GM23338 (cell line): ENCODE data around the gene CNNM1. TPM values are rescaled to one million over a fixed set of nuclear protein-coding genes. Genes with fewer than 3 reads are reported as not detected.

ENCODE experiments used
- ATAC-seq: fragments of 200-7000 bp; cut with Tn5 transposase; 3 replicates; pipeline ENCODE4 v1.9.1; 2020
- DNase-seq: peaks from one replicate; pipeline ENCODE4 v3.0.0-alpha.2; 2015; ENCODE audit warnings: low spot score
- H2AFZ ChIP-seq: fragments of 200-600 bp; sonication (generic); 2 replicates; pipeline ENCODE4 v1.8.0; 2016; ENCODE audit warnings: antibody characterized with exemption, mild to moderate bottlenecking, moderate library complexity
- H3F3A ChIP-seq: fragments of 200-600 bp; sonication (generic); replicated peaks from 2 replicates; pipeline ENCODE4 v1.8.0; 2017; ENCODE audit warnings: antibody characterized with exemption, mixed run types, low read depth
- H3K27ac ChIP-seq: fragments of 200-600 bp; sonication (generic); 2 replicates; pipeline ENCODE4 v1.6.1; 2016; ENCODE audit warnings: low read depth
- H3K27me3 ChIP-seq: fragments of 200-600 bp; sonication (generic); 2 replicates; pipeline ENCODE4 v1.8.0; 2016; ENCODE audit warnings: mild to moderate bottlenecking, mixed run types, moderate library complexity; ENCODE audit not compliant: insufficient read depth
- H3K36me3 ChIP-seq: fragments of 200-600 bp; sonication (generic); 2 replicates; pipeline ENCODE4 v1.8.0; 2016; ENCODE audit warnings: mild to moderate bottlenecking; ENCODE audit not compliant: insufficient read depth
- H3K4me1 ChIP-seq: fragments of 200-600 bp; sonication (generic); 2 replicates; pipeline ENCODE4 v1.8.0; 2016; ENCODE audit warnings: mild to moderate bottlenecking, moderate library complexity; ENCODE audit not compliant: insufficient read depth
- H3K4me2 ChIP-seq: fragments of 200-600 bp; sonication (generic); 2 replicates; pipeline ENCODE4 v1.7.1; 2017; ENCODE audit warnings: mixed run types
- H3K4me3 ChIP-seq: fragments of 200-600 bp; sonication (generic); 2 replicates; pipeline ENCODE4 v1.6.1; 2016; ENCODE audit warnings: mixed run types
- H3K79me2 ChIP-seq: fragments of 200-600 bp; sonication (generic); replicated peaks from 2 replicates; pipeline ENCODE4 v1.8.0; 2017; ENCODE audit warnings: mild to moderate bottlenecking; ENCODE audit not compliant: insufficient read depth
- H3K9me2 ChIP-seq: fragments of 200-600 bp; sonication (generic); 2 replicates; pipeline ENCODE4 v1.8.0; 2017; ENCODE audit not compliant: insufficient read depth
- H4K20me1 ChIP-seq: fragments of 200-600 bp; sonication (generic); replicated peaks from 2 replicates; pipeline ENCODE4 v1.8.0; 2017; ENCODE audit warnings: mild to moderate bottlenecking; ENCODE audit not compliant: insufficient read depth
- H3K27ac Mint-ChIP-seq: 2 replicates; pipeline ENCODE4 v1.8.0; 2020; ENCODE audit warnings: inconsistent platforms, mild to moderate bottlenecking, moderate library complexity, mixed read lengths
- H3K27me3 Mint-ChIP-seq: 3 replicates; pipeline ENCODE4 v1.8.0; 2022; ENCODE audit warnings: low read depth, mild to moderate bottlenecking, moderate library complexity, mixed read lengths, inconsistent platforms; ENCODE audit not compliant: insufficient read depth, poor library complexity
- H3K36me3 Mint-ChIP-seq: 3 replicates; pipeline ENCODE4 v1.8.0; 2021; ENCODE audit warnings: low read depth, mild to moderate bottlenecking, inconsistent platforms, moderate library complexity, mixed read lengths
- H3K4me1 Mint-ChIP-seq: 3 replicates; pipeline ENCODE4 v1.8.0; 2020; ENCODE audit warnings: mild to moderate bottlenecking, inconsistent platforms, mixed read lengths
- H3K4me3 Mint-ChIP-seq: 3 replicates; pipeline ENCODE4 v1.8.0; 2021; ENCODE audit warnings: moderate library complexity, mild to moderate bottlenecking, inconsistent platforms, mixed read lengths
- H3K9me3 Mint-ChIP-seq: 3 replicates; pipeline ENCODE4 v1.8.0; 2020; ENCODE audit warnings: moderate library complexity, mild to moderate bottlenecking, inconsistent platforms, mixed read lengths
- CTCF ChIP-seq, 2 experiments: fragments of 200-600 bp in 1 of 2; sonication (generic) in 1 of 2; conservative IDR thresholded peaks; 2 replicates each; pipeline versions ENCODE4 v1.5.1 to v1.6.1; 2016 to 2017; ENCODE audit warnings: antibody characterized with exemption in 2 of 2, low read depth in 2 of 2, mild to moderate bottlenecking in 2 of 2, moderate library complexity in 1 of 2
- ETS1 ChIP-seq: IDR thresholded peaks from 2 replicates; pipeline ENCODE4 v1.6.1; 2016; ENCODE audit warnings: antibody characterized with exemption
- EZH2 ChIP-seq: fragments of 200-600 bp; sonication (generic); IDR thresholded peaks from one replicate; pipeline ENCODE4 v1.8.0; 2017; ENCODE audit warnings: antibody characterized with exemption, mild to moderate bottlenecking, low read depth; ENCODE audit not compliant: unreplicated experiment
- EZH2phosphoT487 ChIP-seq: fragments of 200-600 bp; sonication (generic); IDR thresholded peaks from one replicate; pipeline ENCODE4 v1.8.1; 2018; ENCODE audit warnings: antibody characterized with exemption; ENCODE audit not compliant: unreplicated experiment
- JUNB ChIP-seq: IDR thresholded peaks from one replicate; pipeline ENCODE4 v1.6.1; 2016; ENCODE audit warnings: antibody characterized with exemption; ENCODE audit not compliant: unreplicated experiment
- NANOG ChIP-seq: IDR thresholded peaks from 2 replicates; pipeline ENCODE4 v1.6.1; 2016; ENCODE audit warnings: antibody characterized with exemption, borderline replicate concordance
- POLR2AphosphoS5 ChIP-seq: IDR thresholded peaks from 2 replicates; pipeline ENCODE4 v1.6.1; 2016; ENCODE audit warnings: antibody characterized with exemption, low read depth
- STAT1 ChIP-seq: IDR thresholded peaks from one replicate; pipeline ENCODE4 v1.6.1; 2016; ENCODE audit warnings: antibody characterized with exemption; ENCODE audit not compliant: unreplicated experiment
- ZNF114 ChIP-seq: fragments of 250-450 bp; sonication (Bioruptor Pico); IDR thresholded peaks from 2 replicates; pipeline ENCODE4 v1.5.0; 2020; ENCODE audit warnings: mild to moderate bottlenecking, moderate library complexity
- ZNF331 ChIP-seq: fragments of 250-450 bp; sonication (Bioruptor Pico); IDR thresholded peaks from 2 replicates; pipeline ENCODE4 v1.5.0; 2020; ENCODE audit warnings: low read depth, mild to moderate bottlenecking, moderate library complexity
- polyA plus RNA-seq: library from polyadenylated mRNA; unstranded; fragments of >200 nt; fragmentation: Nextera tagmentation; extraction: Ambion mirVana; gene quantifications from 2 replicates; pipeline ENCODE4 v1.2.1, GENCODE V29; 2016
- total RNA-seq: library from RNA; depleted of rRNA; stranded (reverse); fragments of >200 nt; shearing (Covaris generic); gene quantifications from 2 replicates; pipeline ENCODE4 v1.2.3, GENCODE V29; 2014
- TF ChIP-seq, protein P1 (sequence below): fragments of 250-450 bp; sonication (Bioruptor Pico); IDR thresholded peaks from 2 replicates; pipeline ENCODE4 v1.5.0; 2020; ENCODE audit warnings: mild to moderate bottlenecking, moderate library complexity

Gene CNNM1
- total and polyA plus RNA-seq, 2 experiments from 2014 or later, result 0.52 to 0.90 TPM

GRCh38 chr10:99341248-99341647 is 12.1 kb downstream of the CNNM1 start:
- Histone ChIP-seq H2AFZ (no peak overlapping the region), H4K20me1 (no peaks in the 10 kb centered on the region), H3K79me2 (no peaks in the 10 kb centered on the region), H3K27ac (no peak overlapping the region), H3K9me2 (no peaks in the 10 kb centered on the region), H3K36me3 (no peaks in the 10 kb centered on the region), H3K27me3 (no peaks in the 10 kb centered on the region), H3F3A (no peaks in the 10 kb centered on the region), H3K4me1 (no peaks in the 10 kb centered on the region), H3K4me3 (no peak overlapping the region), H3K4me2 (no peak overlapping the region)
- ATAC-seq, result no peak
- no peak for DNase-seq
- Mint-ChIP-seq H3K4me3 (no peak overlapping the region), H3K27me3 (no peaks in the 10 kb centered on the region), H3K9me3 (peaks cover 8% of the 10 kb centered on the region; the same call in 1 of the 3 replicates), H3K4me1 (peaks cover 6% of the 10 kb centered on the region), H3K27ac (no peak overlapping the region), H3K36me3 (no peaks in the 10 kb centered on the region; the same call in 1 of the 3 replicates)
- TF ChIP-seq, protein P1, sequence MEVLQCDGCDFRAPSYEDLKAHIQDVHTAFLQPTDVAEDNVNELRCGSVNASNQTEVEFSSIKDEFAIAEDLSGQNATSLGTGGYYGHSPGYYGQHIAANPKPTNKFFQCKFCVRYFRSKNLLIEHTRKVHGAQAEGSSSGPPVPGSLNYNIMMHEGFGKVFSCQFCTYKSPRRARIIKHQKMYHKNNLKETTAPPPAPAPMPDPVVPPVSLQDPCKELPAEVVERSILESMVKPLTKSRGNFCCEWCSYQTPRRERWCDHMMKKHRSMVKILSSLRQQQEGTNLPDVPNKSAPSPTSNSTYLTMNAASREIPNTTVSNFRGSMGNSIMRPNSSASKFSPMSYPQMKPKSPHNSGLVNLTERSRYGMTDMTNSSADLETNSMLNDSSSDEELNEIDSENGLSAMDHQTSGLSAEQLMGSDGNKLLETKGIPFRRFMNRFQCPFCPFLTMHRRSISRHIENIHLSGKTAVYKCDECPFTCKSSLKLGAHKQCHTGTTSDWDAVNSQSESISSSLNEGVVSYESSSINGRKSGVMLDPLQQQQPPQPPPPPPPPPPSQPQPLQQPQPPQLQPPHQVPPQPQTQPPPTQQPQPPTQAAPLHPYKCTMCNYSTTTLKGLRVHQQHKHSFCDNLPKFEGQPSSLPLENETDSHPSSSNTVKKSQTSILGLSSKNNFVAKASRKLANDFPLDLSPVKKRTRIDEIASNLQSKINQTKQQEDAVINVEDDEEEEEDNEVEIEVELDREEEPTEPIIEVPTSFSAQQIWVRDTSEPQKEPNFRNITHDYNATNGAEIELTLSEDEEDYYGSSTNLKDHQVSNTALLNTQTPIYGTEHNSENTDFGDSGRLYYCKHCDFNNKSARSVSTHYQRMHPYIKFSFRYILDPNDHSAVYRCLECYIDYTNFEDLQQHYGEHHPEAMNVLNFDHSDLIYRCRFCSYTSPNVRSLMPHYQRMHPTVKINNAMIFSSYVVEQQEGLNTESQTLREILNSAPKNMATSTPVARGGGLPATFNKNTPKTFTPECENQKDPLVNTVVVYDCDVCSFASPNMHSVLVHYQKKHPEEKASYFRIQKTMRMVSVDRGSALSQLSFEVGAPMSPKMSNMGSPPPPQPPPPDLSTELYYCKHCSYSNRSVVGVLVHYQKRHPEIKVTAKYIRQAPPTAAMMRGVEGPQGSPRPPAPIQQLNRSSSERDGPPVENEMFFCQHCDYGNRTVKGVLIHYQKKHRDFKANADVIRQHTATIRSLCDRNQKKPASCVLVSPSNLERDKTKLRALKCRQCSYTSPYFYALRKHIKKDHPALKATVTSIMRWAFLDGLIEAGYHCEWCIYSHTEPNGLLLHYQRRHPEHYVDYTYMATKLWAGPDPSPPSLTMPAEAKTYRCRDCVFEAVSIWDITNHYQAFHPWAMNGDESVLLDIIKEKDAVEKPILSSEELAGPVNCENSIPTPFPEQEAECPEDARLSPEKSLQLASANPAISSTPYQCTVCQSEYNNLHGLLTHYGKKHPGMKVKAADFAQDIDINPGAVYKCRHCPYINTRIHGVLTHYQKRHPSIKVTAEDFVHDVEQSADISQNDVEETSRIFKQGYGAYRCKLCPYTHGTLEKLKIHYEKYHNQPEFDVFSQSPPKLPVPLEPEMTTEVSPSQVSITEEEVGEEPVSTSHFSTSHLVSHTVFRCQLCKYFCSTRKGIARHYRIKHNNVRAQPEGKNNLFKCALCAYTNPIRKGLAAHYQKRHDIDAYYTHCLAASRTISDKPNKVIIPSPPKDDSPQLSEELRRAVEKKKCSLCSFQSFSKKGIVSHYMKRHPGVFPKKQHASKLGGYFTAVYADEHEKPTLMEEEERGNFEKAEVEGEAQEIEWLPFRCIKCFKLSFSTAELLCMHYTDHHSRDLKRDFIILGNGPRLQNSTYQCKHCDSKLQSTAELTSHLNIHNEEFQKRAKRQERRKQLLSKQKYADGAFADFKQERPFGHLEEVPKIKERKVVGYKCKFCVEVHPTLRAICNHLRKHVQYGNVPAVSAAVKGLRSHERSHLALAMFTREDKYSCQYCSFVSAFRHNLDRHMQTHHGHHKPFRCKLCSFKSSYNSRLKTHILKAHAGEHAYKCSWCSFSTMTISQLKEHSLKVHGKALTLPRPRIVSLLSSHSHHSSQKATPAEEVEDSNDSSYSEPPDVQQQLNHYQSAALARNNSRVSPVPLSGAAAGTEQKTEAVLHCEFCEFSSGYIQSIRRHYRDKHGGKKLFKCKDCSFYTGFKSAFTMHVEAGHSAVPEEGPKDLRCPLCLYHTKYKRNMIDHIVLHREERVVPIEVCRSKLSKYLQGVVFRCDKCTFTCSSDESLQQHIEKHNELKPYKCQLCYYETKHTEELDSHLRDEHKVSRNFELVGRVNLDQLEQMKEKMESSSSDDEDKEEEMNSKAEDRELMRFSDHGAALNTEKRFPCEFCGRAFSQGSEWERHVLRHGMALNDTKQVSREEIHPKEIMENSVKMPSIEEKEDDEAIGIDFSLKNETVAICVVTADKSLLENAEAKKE (CRISPR knock-in tag), result no peak
- TF ChIP-seq JUNB, result no peak
- no peak for TF ChIP-seq NANOG
- no peak for TF ChIP-seq ETS1
- no peak for TF ChIP-seq STAT1
- TF ChIP-seq ZNF114 (CRISPR knock-in tag), result no peak
- TF ChIP-seq POLR2AphosphoS5, result no peak
- no peak for TF ChIP-seq EZH2
- TF ChIP-seq CTCF (conservative IDR thresholded peaks at IDR 0.05; ENCODE audit: low read depth in 2 of 2), result no peak
- TF ChIP-seq EZH2phosphoT487, result no peak
- no peak for TF ChIP-seq ZNF331 (CRISPR knock-in tag)
